Calu3 (cell line): ENCODE measurements around the gene ZBTB16. TPM values are rescaled to one million over a fixed set of nuclear protein-coding genes. Genes with fewer than 3 reads are reported as not detected.

Experiments used
- BruUV-seq: library from RNA; stranded (reverse); fragments of 400-500 nt; replicated peaks from 2 replicates; lab custom pipeline; 2021; lab: Mats Ljungman, UMichigan
- CTCF ChIA-PET: fragments of 300-600 bp; sonication (Branson Sonifier 250); formaldehyde crosslinking; loops from one replicate; lab custom pipeline; 2022; ENCODE audit warnings: antibody characterized with exemption; lab: Charles Lee
- DNase-seq: peaks from one replicate; pipeline ENCODE4 v3.0.0; 2022
- H3K27ac Mint-ChIP-seq: one replicate; pipeline ENCODE4 v1.8.0; 2022; ENCODE audit warnings: mixed read lengths; ENCODE audit not compliant: unreplicated experiment
- H3K27me3 Mint-ChIP-seq: one replicate; pipeline ENCODE4 v1.8.0; 2022; ENCODE audit warnings: mixed read lengths; ENCODE audit not compliant: unreplicated experiment
- H3K36me3 Mint-ChIP-seq: one replicate; pipeline ENCODE4 v1.8.0; 2022; ENCODE audit warnings: mild to moderate bottlenecking, moderate library complexity, mixed read lengths; ENCODE audit not compliant: insufficient read depth, unreplicated experiment
- H3K4me1 Mint-ChIP-seq: one replicate; pipeline ENCODE4 v1.8.0; 2022; ENCODE audit warnings: mild to moderate bottlenecking, low read depth, mixed read lengths; ENCODE audit not compliant: unreplicated experiment
- H3K4me3 Mint-ChIP-seq: one replicate; pipeline ENCODE4 v1.8.0; 2022; ENCODE audit warnings: mild to moderate bottlenecking, low read depth, moderate library complexity, mixed read lengths; ENCODE audit not compliant: unreplicated experiment
- H3K9me3 Mint-ChIP-seq: one replicate; pipeline ENCODE4 v1.8.0; 2022; ENCODE audit warnings: low read depth, mixed read lengths; ENCODE audit not compliant: unreplicated experiment
- intact Hi-C: fragments of 100-400 bp; cut with micrococcal nuclease; formaldehyde crosslinking; loops from one replicate; pipeline ENCODE4 v1.10.0; 2022; ENCODE audit not compliant: unreplicated experiment
- total RNA-seq: library from RNA; stranded (reverse); gene quantifications from 2 replicates; pipeline ENCODE4 v1.2.3, GENCODE V29; 2022
- TF ChIP-seq, protein P1 (sequence below): fragments of 200-600 bp; IDR thresholded peaks from one replicate; pipeline ENCODE4 v1.8.0; 2022; ENCODE audit warnings: antibody characterized with exemption; ENCODE audit not compliant: unreplicated experiment

The ZBTB16 gene
- total RNA-seq, 1 experiment from 2014 or later = not detected

DNA sequence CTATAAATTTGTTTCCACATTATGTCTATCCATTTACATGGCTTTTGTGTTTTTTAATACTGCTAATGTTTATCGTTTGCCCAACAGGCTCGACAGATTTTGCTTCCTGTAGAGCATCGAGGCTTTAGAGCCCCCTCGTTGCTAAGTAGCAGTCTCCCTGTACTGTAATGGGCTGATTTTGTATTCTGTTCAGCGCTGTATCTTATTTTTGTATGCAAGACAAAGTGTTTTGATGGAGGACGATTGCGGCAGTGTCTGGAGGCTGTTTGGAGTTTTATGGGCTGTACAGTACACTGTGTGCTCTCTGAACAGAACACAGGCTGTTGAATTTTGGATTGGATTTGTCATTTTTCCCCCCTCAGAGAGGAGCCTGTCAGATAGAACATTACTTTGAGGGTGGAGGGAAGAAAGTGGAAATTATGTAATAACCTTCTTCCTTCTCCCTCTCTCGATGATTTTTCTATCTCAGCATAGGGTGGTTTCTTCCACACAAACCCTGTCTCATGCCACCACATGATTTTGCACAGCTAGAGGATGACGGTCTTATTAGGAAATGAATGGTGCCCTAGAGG lies 104.4 kb downstream of the ZBTB16 start:
- peaks cover 8% of the 10 kb centered on the region for H3K4me1 Mint-ChIP-seq
- TF ChIP-seq, protein P1, sequence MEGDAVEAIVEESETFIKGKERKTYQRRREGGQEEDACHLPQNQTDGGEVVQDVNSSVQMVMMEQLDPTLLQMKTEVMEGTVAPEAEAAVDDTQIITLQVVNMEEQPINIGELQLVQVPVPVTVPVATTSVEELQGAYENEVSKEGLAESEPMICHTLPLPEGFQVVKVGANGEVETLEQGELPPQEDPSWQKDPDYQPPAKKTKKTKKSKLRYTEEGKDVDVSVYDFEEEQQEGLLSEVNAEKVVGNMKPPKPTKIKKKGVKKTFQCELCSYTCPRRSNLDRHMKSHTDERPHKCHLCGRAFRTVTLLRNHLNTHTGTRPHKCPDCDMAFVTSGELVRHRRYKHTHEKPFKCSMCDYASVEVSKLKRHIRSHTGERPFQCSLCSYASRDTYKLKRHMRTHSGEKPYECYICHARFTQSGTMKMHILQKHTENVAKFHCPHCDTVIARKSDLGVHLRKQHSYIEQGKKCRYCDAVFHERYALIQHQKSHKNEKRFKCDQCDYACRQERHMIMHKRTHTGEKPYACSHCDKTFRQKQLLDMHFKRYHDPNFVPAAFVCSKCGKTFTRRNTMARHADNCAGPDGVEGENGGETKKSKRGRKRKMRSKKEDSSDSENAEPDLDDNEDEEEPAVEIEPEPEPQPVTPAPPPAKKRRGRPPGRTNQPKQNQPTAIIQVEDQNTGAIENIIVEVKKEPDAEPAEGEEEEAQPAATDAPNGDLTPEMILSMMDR = no peak
- H3K27me3 Mint-ChIP-seq = peaks cover 94% of the 10 kb centered on the region
- CTCF ChIA-PET = no interaction called here
- intact Hi-C loops = no loop called here
- peaks cover 12% of the 10 kb centered on the region for H3K36me3 Mint-ChIP-seq
- no peaks in the 10 kb centered on the region for H3K9me3 Mint-ChIP-seq
- no TSS peak for BruUV-seq
- H3K27ac Mint-ChIP-seq = no peak overlapping the region
- DNase-seq = no peak
- H3K4me3 Mint-ChIP-seq = no peak overlapping the region

GRCh38 chr11:114164546-114164945 lies 105.0 kb downstream of the ZBTB16 start:
- BruUV-seq = no TSS peak
- intact Hi-C loops = no loop called here

GRCh38 chr11:114165326-114166230 lies 106.1 kb downstream of the ZBTB16 start:
- TF ChIP-seq, protein P1 = no peak
- Mint-ChIP-seq H3K9me3 (no peaks in the 10 kb centered on the region), H3K4me3 (no peak overlapping the region), H3K36me3 (no peaks in the 10 kb centered on the region), H3K27me3 (peaks cover 95% of the 10 kb centered on the region), H3K4me1 (no peaks in the 10 kb centered on the region), H3K27ac (no peak overlapping the region)
- no TSS peak for BruUV-seq
- CTCF ChIA-PET = no interaction called here
- no peak for DNase-seq
- intact Hi-C loops = no loop called here

More at GRCh38 chr11:114164546-114164945, 105.0 kb downstream of the ZBTB16 start:
- Mint-ChIP-seq H3K4me1 (peaks cover 3% of the 10 kb centered on the region), H3K27ac (no peak overlapping the region), H3K9me3 (no peaks in the 10 kb centered on the region), H3K36me3 (peaks cover 7% of the 10 kb centered on the region), H3K4me3 (no peak overlapping the region), H3K27me3 (peaks cover 94% of the 10 kb centered on the region)
- CTCF ChIA-PET = no interaction called here
- TF ChIP-seq, protein P1 = no peak
- DNase-seq = no peak

DNA sequence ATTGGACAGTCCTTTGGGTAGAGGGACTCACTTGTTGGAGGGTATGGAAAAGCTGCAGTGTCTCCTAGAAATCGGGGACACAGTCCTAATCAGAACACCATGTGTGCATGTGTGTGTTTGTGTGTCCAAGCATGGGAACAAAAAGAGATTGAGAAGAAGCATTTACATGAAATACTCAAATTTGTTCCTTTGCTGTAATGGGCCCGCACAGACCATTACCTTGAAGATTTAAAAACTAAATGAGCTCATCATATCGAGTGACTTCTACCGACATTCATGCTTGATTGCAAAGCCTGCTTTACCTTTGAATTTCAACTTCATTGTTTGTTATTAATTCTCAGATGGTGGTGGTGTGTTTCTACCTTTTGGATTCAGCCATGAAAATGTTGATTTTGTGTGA lies 106.9 kb downstream of the ZBTB16 start:
- no peak for DNase-seq
- intact Hi-C loops = no loop called here
- Mint-ChIP-seq H3K4me1 (no peaks in the 10 kb centered on the region), H3K36me3 (no peaks in the 10 kb centered on the region), H3K4me3 (no peak overlapping the region), H3K27ac (no peak overlapping the region), H3K9me3 (no peaks in the 10 kb centered on the region), H3K27me3 (peaks cover 95% of the 10 kb centered on the region)
- no TSS peak for BruUV-seq
- CTCF ChIA-PET = no interaction called here
- TF ChIP-seq, protein P1 = no peak
